Neural crest cell (in vitro differentiated cells): ENCODE measurements around the gene HOXA11. TPM values are rescaled to one million over a fixed set of nuclear protein-coding genes. Genes with fewer than 3 reads are reported as not detected.

Experiments used
- DNase-seq: peaks from one replicate; pipeline ENCODE4 v3.0.0; 2021; ENCODE audit warnings: low read depth, mixed read lengths, low spot score
- H3K27ac Mint-ChIP-seq: one replicate; pipeline ENCODE4 v1.8.0; 2021; ENCODE audit warnings: mild to moderate bottlenecking, mixed read lengths; ENCODE audit not compliant: unreplicated experiment
- H3K27me3 Mint-ChIP-seq: 2 replicates; pipeline ENCODE4 v1.8.0; 2021; ENCODE audit warnings: low read depth, mild to moderate bottlenecking, mixed read lengths
- H3K36me3 Mint-ChIP-seq: 2 replicates; pipeline ENCODE4 v1.8.0; 2021; ENCODE audit warnings: low read depth, mild to moderate bottlenecking, mixed read lengths
- H3K4me1 Mint-ChIP-seq: 2 replicates; pipeline ENCODE4 v1.8.0; 2021; ENCODE audit warnings: mixed read lengths
- H3K4me3 Mint-ChIP-seq: one replicate; pipeline ENCODE4 v1.8.0; 2021; ENCODE audit warnings: mild to moderate bottlenecking, mixed read lengths
- H3K9me3 Mint-ChIP-seq: 2 replicates; pipeline ENCODE4 v1.8.0; 2021; ENCODE audit warnings: mixed read lengths
- CTCF ChIP-seq: fragments of 200-600 bp; sonication (generic); conservative IDR thresholded peaks from 2 replicates; pipeline ENCODE4 v1.5.0; 2021; ENCODE audit warnings: antibody characterized with exemption, mild to moderate bottlenecking
- total RNA-seq: library from RNA; stranded (reverse); gene quantifications from 2 replicates; pipeline ENCODE4 v1.2.1, GENCODE V29; 2021

Gene HOXA11
- total RNA-seq, 1 donor from 2014 or later = not detected

- Mint-ChIP-seq H3K27ac (no peak overlapping the region), H3K4me3 (peak overlapping the region; percentile 17), H3K27me3 (peaks cover 94% of the 10 kb centered on the region), H3K36me3 (peaks cover 3% of the 10 kb centered on the region), H3K9me3 (no peaks in the 10 kb centered on the region), H3K4me1 (no peaks in the 10 kb centered on the region)
- no peak for TF ChIP-seq CTCF
- no peak for DNase-seq
Measured at GRCh38 chr7:27176962-27177794, 7.9 kb downstream of the HOXA11 start.

- no peak for TF ChIP-seq CTCF
- no peak for DNase-seq
- Mint-ChIP-seq H3K36me3 (peaks cover 5% of the 10 kb centered on the region), H3K9me3 (no peaks in the 10 kb centered on the region), H3K4me3 (no peak overlapping the region), H3K4me1 (peaks cover 6% of the 10 kb centered on the region), H3K27ac (no peak overlapping the region), H3K27me3 (peaks cover 94% of the 10 kb centered on the region)
Measured at GRCh38 chr7:27176524-27176845, 8.5 kb downstream of the HOXA11 start.

GRCh38 chr7:27175626-27176523 lies 9.2 kb downstream of the HOXA11 start:
- no peak overlapping the region for H3K4me3 Mint-ChIP-seq
- H3K4me1 Mint-ChIP-seq = peaks cover 8% of the 10 kb centered on the region
- no peak overlapping the region for H3K27ac Mint-ChIP-seq
- H3K9me3 Mint-ChIP-seq = no peaks in the 10 kb centered on the region
- TF ChIP-seq CTCF = no peak
- peaks cover 5% of the 10 kb centered on the region for H3K36me3 Mint-ChIP-seq
- no peak for DNase-seq
- H3K27me3 Mint-ChIP-seq = peaks cover 94% of the 10 kb centered on the region

- Mint-ChIP-seq H3K36me3 (peaks cover 5% of the 10 kb centered on the region), H3K4me1 (peaks cover 8% of the 10 kb centered on the region), H3K27me3 (peaks cover 94% of the 10 kb centered on the region), H3K4me3 (peak overlapping the region; percentile 72), H3K27ac (no peak overlapping the region), H3K9me3 (no peaks in the 10 kb centered on the region)
- no peak for DNase-seq
- TF ChIP-seq CTCF = no peak
Measured at GRCh38 chr7:27174874-27175625, 10.0 kb downstream of the HOXA11 start.
